T-helper 1 cell treated with Interleukin-12 subunit alpha and Interleukin-12 subunit beta and Interleukin-4 antibody, amounts not matched to agents 30 μg/mL and 1 μg/mL, for 36 hours (primary cell): Measurements from ENCODE around the gene EXPH5.
A peak's percentile ranks its signal among the peaks of the same experiment; 100 is the strongest.

Experiments used
- H3K27ac Mint-ChIP-seq: one replicate; pipeline ENCODE4 v1.8.0; 2021; ENCODE audit warnings: mild to moderate bottlenecking, mixed read lengths
- H3K27me3 Mint-ChIP-seq: one replicate; pipeline ENCODE4 v1.8.0; 2021; ENCODE audit warnings: low read depth, mixed read lengths
- H3K36me3 Mint-ChIP-seq: one replicate; pipeline ENCODE4 v1.8.0; 2021; ENCODE audit warnings: low read depth, mixed read lengths
- H3K4me1 Mint-ChIP-seq: one replicate; pipeline ENCODE4 v1.8.0; 2021; ENCODE audit warnings: low read depth, mixed read lengths
- H3K4me3 Mint-ChIP-seq: one replicate; pipeline ENCODE4 v1.8.0; 2021; ENCODE audit warnings: mild to moderate bottlenecking, moderate library complexity, mixed read lengths
- H3K9me3 Mint-ChIP-seq: one replicate; pipeline ENCODE4 v1.8.0; 2021; ENCODE audit warnings: mixed read lengths

Gene EXPH5

GRCh38 chr11:108500169-108500568, 93.4 kb downstream of the EXPH5 start:
- peaks cover 8% of the 10 kb centered on the region for H3K27me3 Mint-ChIP-seq
- no peak overlapping the region for H3K4me3 Mint-ChIP-seq
- no peak overlapping the region for H3K27ac Mint-ChIP-seq
- H3K36me3 Mint-ChIP-seq, result peaks cover 6% of the 10 kb centered on the region
- no peaks in the 10 kb centered on the region for H3K9me3 Mint-ChIP-seq
- H3K4me1 Mint-ChIP-seq, result peaks cover 20% of the 10 kb centered on the region

- Mint-ChIP-seq H3K4me1 (peaks cover 22% of the 10 kb centered on the region), H3K36me3 (peaks cover 6% of the 10 kb centered on the region), H3K27me3 (peaks cover 7% of the 10 kb centered on the region), H3K9me3 (no peaks in the 10 kb centered on the region), H3K4me3 (peak overlapping the region; percentile 92), H3K27ac (peak overlapping the region; percentile 95)
Observed at GRCh38 chr11:108498816-108499408, 94.7 kb downstream of the EXPH5 start.

- Mint-ChIP-seq H3K27me3 (peaks cover 3% of the 10 kb centered on the region), H3K9me3 (no peaks in the 10 kb centered on the region), H3K4me3 (peak within 1 kb of the TSS; percentile 99), H3K4me1 (peaks cover 22% of the 10 kb centered on the region), H3K36me3 (peaks cover 6% of the 10 kb centered on the region), H3K27ac (peak within 1 kb of the TSS; percentile 100)
Observed at GRCh38 chr11:108498046-108498815, 95.3 kb downstream of the EXPH5 start, which contains the start of gene POGLUT3. Gene POGLUT3 (minus strand): TSS chr11:108498384. CDS start chr11:108498366, 18 bp downstream.

GRCh38 chr11:108497317-108498045, 96.1 kb downstream of the EXPH5 start:
- peaks cover 3% of the 10 kb centered on the region for H3K27me3 Mint-ChIP-seq
- peak overlapping the region; percentile 100 for H3K27ac Mint-ChIP-seq
- peaks cover 22% of the 10 kb centered on the region for H3K4me1 Mint-ChIP-seq
- peak overlapping the region; percentile 99 for H3K4me3 Mint-ChIP-seq
- H3K36me3 Mint-ChIP-seq, result peaks cover 6% of the 10 kb centered on the region
- H3K9me3 Mint-ChIP-seq, result no peaks in the 10 kb centered on the region

- H3K4me3 Mint-ChIP-seq, result peak overlapping the region; percentile 99
- peaks cover 22% of the 10 kb centered on the region for H3K4me1 Mint-ChIP-seq
- peaks cover 6% of the 10 kb centered on the region for H3K36me3 Mint-ChIP-seq
- H3K27me3 Mint-ChIP-seq, result peaks cover 3% of the 10 kb centered on the region
- H3K9me3 Mint-ChIP-seq, result no peaks in the 10 kb centered on the region
- peak overlapping the region; percentile 100 for H3K27ac Mint-ChIP-seq
Observed at GRCh38 chr11:108496643-108497256, 96.8 kb downstream of the EXPH5 start.

GRCh38 chr11:108495326-108495725, 98.2 kb downstream of the EXPH5 start:
- Mint-ChIP-seq H3K4me3 (no peak overlapping the region), H3K4me1 (peaks cover 22% of the 10 kb centered on the region), H3K27ac (no peak overlapping the region), H3K9me3 (no peaks in the 10 kb centered on the region), H3K27me3 (no peaks in the 10 kb centered on the region), H3K36me3 (peaks cover 6% of the 10 kb centered on the region)

GRCh38 chr11:108494182-108494581, 99.4 kb downstream of the EXPH5 start:
- Mint-ChIP-seq H3K4me1 (peaks cover 20% of the 10 kb centered on the region), H3K27ac (peak overlapping the region; percentile 11), H3K4me3 (no peak overlapping the region), H3K36me3 (peaks cover 9% of the 10 kb centered on the region), H3K27me3 (no peaks in the 10 kb centered on the region), H3K9me3 (no peaks in the 10 kb centered on the region)

- Mint-ChIP-seq H3K27me3 (no peaks in the 10 kb centered on the region), H3K27ac (no peak overlapping the region), H3K9me3 (no peaks in the 10 kb centered on the region), H3K36me3 (peaks cover 19% of the 10 kb centered on the region), H3K4me3 (no peak overlapping the region), H3K4me1 (peaks cover 11% of the 10 kb centered on the region)
Observed at GRCh38 chr11:108491936-108492335, 101.6 kb downstream of the EXPH5 start.

- Mint-ChIP-seq H3K27me3 (no peaks in the 10 kb centered on the region), H3K36me3 (peaks cover 42% of the 10 kb centered on the region), H3K4me1 (peaks cover 6% of the 10 kb centered on the region), H3K9me3 (no peaks in the 10 kb centered on the region), H3K27ac (no peak overlapping the region), H3K4me3 (no peak overlapping the region)
Observed at GRCh38 chr11:108486828-108487227, 106.7 kb downstream of the EXPH5 start.

- Mint-ChIP-seq H3K9me3 (no peaks in the 10 kb centered on the region), H3K27ac (no peak overlapping the region), H3K36me3 (peaks cover 46% of the 10 kb centered on the region), H3K27me3 (no peaks in the 10 kb centered on the region), H3K4me3 (no peak overlapping the region), H3K4me1 (peaks cover 6% of the 10 kb centered on the region)
Observed at GRCh38 chr11:108486331-108486730, 107.2 kb downstream of the EXPH5 start.

GRCh38 chr11:108483163-108483562, 110.4 kb downstream of the EXPH5 start:
- H3K4me1 Mint-ChIP-seq, result peaks cover 6% of the 10 kb centered on the region
- no peaks in the 10 kb centered on the region for H3K27me3 Mint-ChIP-seq
- H3K9me3 Mint-ChIP-seq, result no peaks in the 10 kb centered on the region
- peaks cover 39% of the 10 kb centered on the region for H3K36me3 Mint-ChIP-seq
- no peak overlapping the region for H3K4me3 Mint-ChIP-seq
- H3K27ac Mint-ChIP-seq, result no peak overlapping the region

- peaks cover 21% of the 10 kb centered on the region for H3K36me3 Mint-ChIP-seq
- no peaks in the 10 kb centered on the region for H3K9me3 Mint-ChIP-seq
- no peak overlapping the region for H3K4me3 Mint-ChIP-seq
- no peak overlapping the region for H3K27ac Mint-ChIP-seq
- H3K27me3 Mint-ChIP-seq, result no peaks in the 10 kb centered on the region
- H3K4me1 Mint-ChIP-seq, result no peaks in the 10 kb centered on the region
Observed at GRCh38 chr11:108474664-108475463, 118.7 kb downstream of the EXPH5 start.

- H3K4me1 Mint-ChIP-seq, result peaks cover 4% of the 10 kb centered on the region
- H3K27ac Mint-ChIP-seq, result no peak overlapping the region
- H3K27me3 Mint-ChIP-seq, result no peaks in the 10 kb centered on the region
- no peak overlapping the region for H3K4me3 Mint-ChIP-seq
- no peaks in the 10 kb centered on the region for H3K9me3 Mint-ChIP-seq
- peaks cover 17% of the 10 kb centered on the region for H3K36me3 Mint-ChIP-seq
Observed at GRCh38 chr11:108472681-108473080, 120.9 kb downstream of the EXPH5 start.

GRCh38 chr11:108468478-108468864, 125.1 kb downstream of the EXPH5 start:
- H3K36me3 Mint-ChIP-seq, result no peaks in the 10 kb centered on the region
- no peak overlapping the region for H3K4me3 Mint-ChIP-seq
- H3K27me3 Mint-ChIP-seq, result no peaks in the 10 kb centered on the region
- H3K4me1 Mint-ChIP-seq, result peaks cover 13% of the 10 kb centered on the region
- peak overlapping the region; percentile 21 for H3K27ac Mint-ChIP-seq
- H3K9me3 Mint-ChIP-seq, result no peaks in the 10 kb centered on the region
